NCI-H146 treated with DMSO at 0.1 percent for 48 hours (cell line): Measurements from ENCODE around the gene AP2B1.
"Not testable (repeated sequence)": the region's sequence is repeated elsewhere in the genome, so short reads cannot be mapped to it uniquely, and the experiment has no call there.

Experiments used
- DNase-seq: peaks from one replicate; lab custom pipeline; 2025; ENCODE audit not compliant: unreplicated experiment; lab: John Stamatoyannopoulos, UW

Gene AP2B1

GRCh38 chr17:35745749-35746320 is 158.7 kb downstream of the AP2B1 start:
- DNase-seq, result no peak

- DNase-seq, result peak; percentile 56
Measured at GRCh38 chr17:35747540-35748017, 160.5 kb downstream of the AP2B1 start.

DNA sequence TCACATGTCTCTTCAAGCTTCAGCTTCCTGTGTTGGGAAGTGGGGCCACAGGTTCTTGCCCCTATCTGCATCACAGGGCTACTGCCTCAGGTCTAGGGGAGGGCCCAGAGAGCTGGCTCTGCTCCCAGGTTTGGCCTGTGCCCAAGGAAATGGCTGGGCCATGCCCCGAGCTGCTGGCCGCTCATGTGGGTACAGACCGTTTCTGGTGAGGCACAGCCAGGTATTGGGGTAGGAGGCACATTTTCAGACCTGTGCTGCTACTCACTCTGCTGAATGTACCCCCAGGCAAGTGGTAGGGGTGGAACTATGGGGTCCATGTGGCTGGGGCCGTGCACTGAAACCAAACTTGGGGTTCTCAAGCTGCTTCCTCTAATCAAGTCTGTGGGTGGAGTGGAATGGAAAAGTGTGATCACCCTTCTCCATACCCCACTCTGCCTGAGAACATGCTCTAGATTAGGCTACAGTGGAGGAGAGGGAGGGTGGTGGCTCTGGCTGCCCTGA is 161.3 kb downstream of the AP2B1 start:
- DNase-seq, result no peak

GRCh38 chr17:35748979-35749378 is 161.9 kb downstream of the AP2B1 start:
- no peak for DNase-seq

DNA sequence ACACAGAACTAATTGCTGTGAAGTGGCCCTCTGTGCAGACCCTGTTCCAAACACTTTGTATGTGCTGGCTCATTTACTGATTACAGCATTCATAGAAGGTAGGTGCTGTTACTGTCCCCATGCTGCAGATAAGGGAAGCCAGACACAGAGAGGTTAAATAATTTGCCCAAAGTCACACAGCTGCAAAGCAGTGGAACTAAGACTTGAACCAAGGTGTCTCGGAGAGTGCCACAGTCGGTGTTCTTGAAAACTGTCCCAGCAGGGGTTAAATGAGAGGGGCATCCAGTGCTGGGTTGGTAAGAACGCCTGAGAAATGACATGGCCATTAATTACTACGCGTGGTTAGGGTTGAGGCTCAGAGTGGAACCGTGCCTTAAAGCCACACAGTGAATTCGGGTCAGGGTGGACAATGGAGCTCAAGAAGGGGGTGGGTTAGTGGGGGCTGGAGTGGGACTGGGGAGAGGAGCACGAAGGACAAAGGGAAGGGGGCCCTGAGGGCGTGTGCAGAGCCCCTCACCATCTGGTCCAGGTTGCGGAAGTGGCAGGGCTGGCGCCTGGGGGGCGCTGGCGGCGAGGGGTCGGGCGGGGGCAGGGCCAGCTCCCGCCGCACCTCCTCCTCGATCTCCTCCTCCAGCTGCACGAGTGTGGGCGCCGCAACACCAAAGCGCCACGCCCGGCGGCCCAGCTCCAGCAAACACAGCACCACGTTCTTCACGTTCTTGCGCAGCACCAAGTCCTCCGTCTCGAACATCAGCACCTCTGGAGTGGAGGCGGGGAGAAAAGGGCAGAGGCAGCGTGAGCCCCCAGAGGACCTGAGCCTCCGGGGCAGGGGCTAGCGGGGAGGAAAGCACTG is 162.7 kb downstream of the AP2B1 start:
- DNase-seq, result no peak

- no peak for DNase-seq
Measured at GRCh38 chr17:35750526-35751395, 163.6 kb downstream of the AP2B1 start.

DNA sequence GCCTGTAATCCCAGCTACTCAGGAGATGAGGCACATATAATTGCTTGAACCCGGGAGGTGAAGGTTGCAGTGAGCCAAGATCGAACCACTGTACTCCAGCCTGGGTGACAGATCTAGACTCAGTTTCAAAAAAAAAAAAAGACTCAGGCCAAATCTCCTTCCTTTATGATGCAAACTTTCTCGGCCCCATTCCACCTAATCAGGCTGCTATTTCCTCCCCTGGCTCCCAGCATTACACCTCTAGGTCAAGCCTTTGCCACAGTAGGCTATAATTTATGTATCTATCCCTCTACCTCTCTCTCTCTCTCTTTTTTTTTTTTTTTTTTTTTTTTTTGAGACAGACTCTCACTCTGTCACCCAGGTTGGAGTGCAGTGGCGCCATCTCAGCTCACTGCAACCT is 164.4 kb downstream of the AP2B1 start:
- not testable (repeated sequence) for DNase-seq

DNA sequence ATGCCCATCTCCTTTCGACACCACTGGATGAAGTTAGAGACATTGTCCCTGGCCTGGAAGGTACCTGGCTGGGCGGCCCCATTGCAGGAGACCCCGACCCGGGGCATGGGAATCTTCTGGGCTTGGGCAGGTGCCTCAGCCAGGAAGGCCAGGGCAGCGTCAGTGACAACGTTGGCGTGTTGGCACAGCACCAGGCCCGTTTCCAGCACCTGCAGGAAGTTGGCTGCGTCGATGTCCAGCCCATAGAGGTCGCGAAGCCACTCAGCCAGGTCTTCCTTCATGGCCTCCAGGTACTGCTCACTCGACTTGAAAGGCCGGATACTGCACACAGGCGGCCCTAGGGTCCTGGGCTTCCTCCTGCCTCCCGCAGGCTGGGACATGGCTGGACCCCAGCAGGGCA is 165.3 kb downstream of the AP2B1 start:
- DNase-seq, result no peak

DNA sequence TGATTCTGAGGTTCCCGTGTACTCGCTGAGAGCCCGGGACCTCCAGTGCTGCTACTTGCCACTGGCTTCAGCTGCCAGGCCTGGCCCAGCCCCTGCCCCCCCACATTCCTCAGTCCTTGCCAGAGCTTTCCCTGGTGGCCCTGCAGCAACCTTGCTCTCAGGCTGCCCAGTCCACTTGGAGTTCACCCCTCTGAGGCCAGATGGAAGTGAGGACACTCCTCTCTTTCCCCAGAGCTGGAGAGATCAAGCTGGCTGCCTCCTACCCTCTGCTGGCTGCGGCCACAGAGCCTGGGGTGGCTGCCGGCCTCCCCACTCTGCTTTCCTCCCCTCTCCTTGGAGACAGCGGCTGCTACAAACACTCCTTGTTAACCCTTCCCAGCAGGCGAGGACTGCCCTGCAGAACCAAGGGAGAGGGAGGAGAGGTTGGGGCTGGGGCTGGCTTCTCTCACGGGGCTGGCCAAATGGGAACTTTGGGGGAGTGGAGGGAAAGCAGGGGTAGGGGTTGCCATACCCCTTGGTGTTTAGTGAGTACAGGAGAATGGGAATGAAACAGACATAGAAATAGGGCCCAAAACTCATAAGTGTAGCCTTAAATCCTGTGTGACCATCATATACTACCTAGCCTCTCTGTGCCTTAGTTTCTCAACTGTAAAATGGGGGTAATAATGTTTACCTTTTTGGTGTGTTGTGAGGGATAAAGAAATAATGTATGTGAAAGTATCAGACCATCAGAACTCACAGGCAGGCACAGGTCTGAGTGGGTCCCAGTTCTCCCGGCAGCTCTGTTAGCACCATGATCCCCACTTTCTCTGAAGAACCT is 166.0 kb downstream of the AP2B1 start, which contains the start of gene GAS2L2:
Gene GAS2L2, minus strand, starts transcription at position 295 of the 820 bp plus-strand sequence. CDS start 389 bp downstream, outside the sequence.
- DNase-seq, result no peak

DNA sequence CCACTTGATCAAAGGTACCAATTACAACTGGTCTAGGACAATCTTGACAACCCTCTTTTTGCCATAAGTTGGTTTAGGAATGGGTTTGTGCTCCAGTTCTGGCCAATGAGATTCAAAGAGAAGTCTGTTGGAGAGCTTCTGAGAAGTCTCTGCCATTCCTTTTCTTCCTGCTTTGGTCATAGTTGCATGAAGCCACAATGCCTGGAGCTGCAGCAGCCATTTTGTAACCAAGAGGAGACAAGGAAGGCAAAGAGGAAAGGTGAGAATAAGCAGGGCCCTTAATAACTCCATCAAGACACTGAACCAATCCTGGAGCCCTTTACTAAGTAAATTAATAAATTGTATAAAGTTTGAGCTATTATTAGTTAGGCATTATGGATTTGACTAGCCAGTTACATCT is 170.1 kb downstream of the AP2B1 start:
- DNase-seq, result no peak

DNA sequence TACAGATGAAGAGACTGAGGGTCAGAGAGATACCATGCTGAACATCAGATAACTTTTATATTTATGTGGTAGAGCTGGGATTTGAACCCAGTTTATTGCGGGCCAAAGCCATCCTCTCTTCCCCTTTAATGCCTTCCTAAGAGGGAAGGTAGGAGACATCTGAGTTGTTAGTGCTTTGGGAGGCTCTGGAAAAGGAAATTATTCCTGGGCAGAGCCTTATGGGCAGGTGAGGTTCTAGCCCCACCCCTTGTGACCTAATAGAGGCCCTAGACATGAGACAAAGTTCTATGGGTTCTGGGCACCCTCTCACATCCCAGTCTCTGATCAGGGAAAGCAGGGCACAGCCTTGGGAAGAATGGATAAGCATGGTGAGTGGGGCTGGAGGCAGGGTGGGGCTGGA is 173.5 kb downstream of the AP2B1 start, which contains the start of gene C17orf50:
Gene C17orf50, plus strand, starts transcription at position 301 of the 400 bp plus-strand sequence. Its CDS starts 55 bp downstream, at position 356.
- no peak for DNase-seq

DNA sequence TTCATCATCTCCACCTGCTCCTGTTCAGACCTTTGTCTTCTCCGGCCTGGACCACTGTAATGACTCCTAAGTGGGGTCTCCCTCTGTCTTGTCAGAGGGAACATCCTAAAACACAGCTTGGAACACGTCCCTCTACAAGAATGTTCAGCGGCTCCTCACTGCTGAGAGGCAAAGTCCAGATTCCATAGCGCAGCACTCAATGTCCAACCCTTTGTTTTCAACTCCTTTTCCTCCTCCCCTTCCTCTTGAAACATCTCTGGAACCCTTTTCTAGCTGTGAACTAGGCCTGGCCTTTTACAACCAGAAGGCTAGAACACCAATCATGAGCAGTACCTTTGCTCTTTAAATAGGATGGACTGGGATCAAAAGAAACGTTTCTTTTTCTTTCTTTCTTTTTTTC is 174.5 kb downstream of the AP2B1 start:
- DNase-seq, result no peak

DNA sequence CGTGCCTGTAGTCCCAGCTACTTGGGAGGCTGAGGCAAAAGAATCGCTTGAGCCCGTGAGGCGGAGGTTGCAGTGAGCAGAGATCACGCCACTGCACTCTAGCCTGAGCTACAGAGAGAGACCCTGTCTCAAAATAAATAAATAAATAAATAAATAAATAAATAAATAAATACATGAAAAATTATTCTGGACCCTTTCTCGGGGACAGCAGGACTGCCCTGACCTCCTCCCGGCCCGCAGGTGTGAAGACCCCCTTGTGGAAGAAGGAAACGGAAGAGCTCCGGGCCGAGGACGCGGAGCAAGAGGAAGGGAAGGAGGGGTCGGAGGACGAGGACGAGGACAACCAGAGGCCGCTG is 176.6 kb downstream of the AP2B1 start:
- DNase-seq, result no peak

DNA sequence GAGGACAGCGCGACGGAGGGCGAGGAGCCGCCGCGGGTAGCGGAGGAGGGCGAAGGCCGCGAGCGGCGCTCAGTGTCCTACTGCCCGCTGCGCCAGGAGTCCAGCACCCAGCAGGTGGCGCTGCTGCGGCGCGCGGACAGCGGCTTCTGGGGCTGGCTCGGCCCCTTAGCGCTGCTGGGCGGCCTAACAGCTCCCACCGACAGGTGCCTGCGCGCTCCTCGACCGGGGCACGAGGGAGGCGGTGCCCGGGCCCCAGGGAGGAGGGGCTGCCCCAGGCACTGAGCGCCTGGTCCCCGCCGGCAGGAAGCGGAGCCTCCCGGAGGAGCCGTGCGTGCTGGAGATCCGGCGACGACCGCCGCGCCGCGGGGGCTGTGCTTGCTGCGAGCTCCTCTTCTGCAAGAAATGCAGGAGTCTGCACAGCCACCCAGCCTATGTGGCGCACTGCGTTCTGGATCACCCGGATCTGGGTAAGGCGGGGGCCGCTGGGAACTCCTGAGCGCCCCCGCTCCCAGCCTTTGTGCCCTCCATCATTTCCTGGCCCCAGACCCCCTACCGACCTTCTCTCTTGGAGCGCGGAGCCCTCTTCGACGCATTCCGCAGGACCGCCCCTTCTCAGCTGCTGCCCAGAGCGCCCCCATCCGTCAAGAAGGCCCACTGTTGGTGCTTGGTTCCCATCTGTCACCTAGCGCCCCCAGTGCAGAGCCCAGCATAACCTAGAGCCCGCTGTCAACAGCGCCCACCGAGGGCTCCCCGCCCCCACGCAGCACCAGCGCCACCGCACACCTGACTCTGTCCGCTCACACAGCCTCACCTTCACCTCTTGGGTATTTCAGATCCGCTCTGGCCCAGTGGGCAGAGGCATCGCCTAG is 177.2 kb downstream of the AP2B1 start:
- peak; percentile 86 for DNase-seq

DNA sequence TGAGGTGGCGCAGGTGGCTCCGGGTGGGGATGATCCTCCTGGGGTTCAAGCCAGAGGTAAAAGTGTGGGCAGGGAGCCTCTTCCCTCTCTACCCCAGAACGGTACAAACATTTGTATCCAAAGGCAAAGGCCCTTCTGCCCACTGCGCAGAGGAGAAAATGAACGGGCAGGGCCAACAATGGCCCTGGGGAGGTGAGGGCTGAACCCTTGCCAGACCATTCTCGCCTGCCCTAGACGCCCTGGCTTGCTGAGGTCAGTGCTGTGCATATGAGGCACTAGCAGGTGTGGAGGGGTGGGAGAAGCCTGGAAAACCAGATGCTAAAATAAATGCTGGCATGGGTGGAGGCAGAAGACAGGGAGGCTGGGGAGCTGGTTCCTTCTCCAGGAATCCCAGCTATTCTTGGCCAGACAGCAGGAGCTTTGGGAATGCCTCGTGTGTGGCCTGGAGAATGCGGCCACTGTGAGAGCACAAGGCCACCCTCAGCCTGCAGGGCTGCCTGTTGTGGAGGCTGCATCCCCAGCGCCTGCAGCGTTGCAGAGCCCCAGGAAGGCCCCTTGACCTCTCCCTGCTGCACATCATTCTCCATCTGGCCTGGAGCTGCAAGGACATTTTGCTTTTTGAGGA is 178.1 kb downstream of the AP2B1 start:
- DNase-seq, result no peak

GRCh38 chr17:35765756-35766488 is 178.8 kb downstream of the AP2B1 start:
- DNase-seq, result no peak

DNA sequence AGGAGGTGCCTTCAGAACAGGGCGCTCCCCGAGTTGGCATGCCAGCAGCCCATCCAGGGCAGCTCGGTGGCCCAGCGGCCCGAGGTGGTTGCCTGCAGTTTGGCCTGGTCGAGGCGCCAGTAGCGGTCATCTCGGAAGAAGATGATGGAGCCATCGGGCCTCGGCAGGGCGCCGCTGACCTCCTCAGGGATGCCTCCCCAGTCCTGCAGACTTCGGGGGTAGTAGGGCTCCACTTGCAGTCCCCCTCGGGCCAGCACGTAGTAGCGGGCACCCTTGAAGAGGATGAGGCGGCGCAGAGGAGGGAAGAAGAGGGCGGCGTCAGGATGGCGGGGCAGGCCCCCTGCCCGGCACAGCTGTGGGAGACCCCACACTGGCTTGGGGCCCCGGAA is 179.4 kb downstream of the AP2B1 start:
- DNase-seq, result no peak

DNA sequence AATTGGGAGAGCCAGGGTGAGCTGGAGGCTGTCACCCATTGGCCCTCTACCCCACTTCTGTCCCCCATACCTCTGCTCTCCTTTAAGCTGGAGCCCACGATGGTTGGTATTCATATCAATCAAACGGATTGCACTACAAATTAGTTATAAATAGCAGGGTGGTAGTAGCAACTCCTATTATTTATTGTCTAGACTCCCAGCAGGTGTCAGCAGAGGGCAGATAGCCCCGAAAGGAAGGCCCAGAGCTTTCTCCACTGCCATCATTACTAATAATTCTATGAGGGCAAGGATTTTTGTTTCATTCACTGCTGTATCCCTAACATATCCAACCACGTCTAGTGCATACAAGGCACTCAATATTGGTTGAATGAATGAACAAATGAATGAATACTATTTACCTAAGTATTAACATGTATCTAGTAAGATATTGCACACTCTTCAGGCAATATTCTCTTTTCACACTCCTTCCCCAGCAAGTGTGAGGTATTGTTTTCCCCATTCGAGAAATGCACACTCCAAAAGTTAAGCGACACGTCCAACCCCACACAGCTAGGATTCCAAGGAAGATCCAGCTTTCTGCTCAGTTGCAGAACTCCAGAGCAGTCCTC is 179.9 kb downstream of the AP2B1 start:
- no peak for DNase-seq
